ENCODE measurements around the gene VEGFD. TPM values are rescaled to one million over a fixed set of nuclear protein-coding genes. Genes with fewer than 3 reads are reported as not detected.

Gene VEGFD
- polyA plus RNA-seq, 3 donors: not detected

GRCh38 chrX:15298780-15299179 lies 85.4 kb downstream of the VEGFD start:
- Mint-ChIP-seq H3K9me3 (peaks cover 0 to 1% (median 0%) of the 10 kb centered on the region in 7 donors), H3K27ac (peak overlapping the region in 2 of 7 donors; percentile 4 to 36), H3K27me3 (ENCODE audit: low read depth in 3 of 3) (peaks cover 0 to 14% (median 0%) of the 10 kb centered on the region in 3 donors), H3K36me3 (no peaks in the 10 kb centered on the region), H3K4me3 (peak overlapping the region in 1 of 2 donors; percentile 62), H3K4me1 (peaks cover 29% of the 10 kb centered on the region)
- no peak for DNase-seq
- Histone ChIP-seq H3K36me3 (replicated peaks in 1 of 2; ENCODE audit: control insufficient read depth in 1 of 2, insufficient read depth in 2 of 2, low read length in 2 of 2) (no peaks in the 10 kb centered on the region), H2AFZ (ENCODE audit: insufficient read depth, low read depth, low read length, poor library complexity, severe bottlenecking) (peak overlapping the region; percentile 40), H3K4me1 (ENCODE audit: control insufficient read depth in 1 of 2, insufficient read depth in 2 of 2, low read length in 2 of 2) (peaks cover 24 to 26% of the 10 kb centered on the region in 2 donors), H3K27me3 (ENCODE audit: control insufficient read depth in 2 of 2, insufficient read depth in 2 of 2, low read length in 2 of 2) (peaks cover 0 to 6% of the 10 kb centered on the region in 2 donors), H3K27ac (ENCODE audit: low read depth in 1 of 2, low read length in 2 of 2) (no peak overlapping the region), H3K4me2 (replicated peaks; ENCODE audit: extremely low read depth, low read length, poor library complexity, severe bottlenecking) (no peak overlapping the region), H3K79me2 (ENCODE audit: insufficient read depth, low read length) (no peaks in the 10 kb centered on the region), H3K9me3 (replicated peaks in 1 of 2; ENCODE audit: control insufficient read depth in 1 of 2, insufficient read depth in 1 of 2, low read length in 2 of 2) (no peaks in the 10 kb centered on the region), H3K9ac (ENCODE audit: insufficient read depth, low read length, poor library complexity, severe bottlenecking) (no peak overlapping the region), H3K4me3 (replicated peaks in 1 of 3; ENCODE audit: low read depth in 2 of 3, low read length in 3 of 3) (no peak overlapping the region), H4K20me1 (ENCODE audit: insufficient read depth, low read length) (no peaks in the 10 kb centered on the region)
- intact Hi-C loops (cut with micrococcal nuclease): no loop called here
- 100% methylated on average over 1 of the region's 3 CpGs for WGBS (ENCODE audit: insufficient coverage)
- no peak for TF ChIP-seq CTCF (IDR thresholded peaks at IDR 0.05)

- intact Hi-C loops (cut with micrococcal nuclease): no loop called here
- Histone ChIP-seq H3K79me2 (ENCODE audit: insufficient read depth, low read length) (no peaks in the 10 kb centered on the region), H3K27me3 (ENCODE audit: control insufficient read depth in 2 of 2, insufficient read depth in 2 of 2, low read length in 2 of 2) (peaks cover 0 to 3% of the 10 kb centered on the region in 2 donors), H3K9me3 (replicated peaks in 1 of 2; ENCODE audit: control insufficient read depth in 1 of 2, insufficient read depth in 1 of 2, low read length in 2 of 2) (no peaks in the 10 kb centered on the region), H3K9ac (ENCODE audit: insufficient read depth, low read length, poor library complexity, severe bottlenecking) (no peak overlapping the region), H3K4me3 (replicated peaks in 1 of 3; ENCODE audit: low read depth in 2 of 3, low read length in 3 of 3) (no peak overlapping the region), H2AFZ (ENCODE audit: insufficient read depth, low read depth, low read length, poor library complexity, severe bottlenecking) (peak overlapping the region; percentile 40), H3K36me3 (replicated peaks in 1 of 2; ENCODE audit: control insufficient read depth in 1 of 2, insufficient read depth in 2 of 2, low read length in 2 of 2) (no peaks in the 10 kb centered on the region), H3K27ac (ENCODE audit: low read depth in 1 of 2, low read length in 2 of 2) (no peak overlapping the region), H3K4me1 (ENCODE audit: control insufficient read depth in 1 of 2, insufficient read depth in 2 of 2, low read length in 2 of 2) (peaks cover 24 to 26% of the 10 kb centered on the region in 2 donors), H3K4me2 (replicated peaks; ENCODE audit: extremely low read depth, low read length, poor library complexity, severe bottlenecking) (no peak overlapping the region), H4K20me1 (ENCODE audit: insufficient read depth, low read length) (no peaks in the 10 kb centered on the region)
- peaks cover 29% of the 10 kb centered on the region for H3K4me1 Mint-ChIP-seq
- H3K27me3 Mint-ChIP-seq (ENCODE audit: low read depth in 3 of 3): peaks cover 0 to 14% (median 0%) of the 10 kb centered on the region in 3 donors
- peak overlapping the region in 1 of 2 donors; percentile 62 for H3K4me3 Mint-ChIP-seq
- DNase-seq: no peak
- TF ChIP-seq CTCF (IDR thresholded peaks at IDR 0.05): no peak
- 6% methylated on average over 2 of the region's 2 CpGs for WGBS (ENCODE audit: insufficient coverage)
- H3K9me3 Mint-ChIP-seq: peaks cover 0 to 1% (median 0%) of the 10 kb centered on the region in 7 donors
- no peaks in the 10 kb centered on the region for H3K36me3 Mint-ChIP-seq
- H3K27ac Mint-ChIP-seq: peak overlapping the region in 5 of 7 donors; percentile 4 to 75 (median 60)
Observed at GRCh38 chrX:15298201-15298600, 86.0 kb downstream of the VEGFD start.

Other genes starting within 250 kb of the VEGFD start
- gene ASB9, start 114.3 kb downstream of the VEGFD start, polyA plus RNA-seq: 1 to 10 TPM in 1 of 3 donors, under 1 TPM in 2; 0.24 to 1.4 (median 0.63) TPM
- gene ASB11, start 68.8 kb downstream of the VEGFD start, polyA plus RNA-seq: not detected
- 10 to 100 TPM in 1 of 3 donors, 1 to 10 TPM in 2; 6.3 to 36.1 (median 6.4) TPM for gene PIGA, start 48.9 kb downstream of the VEGFD start, polyA plus RNA-seq
- gene PIR, start 108.9 kb upstream of the VEGFD start, polyA plus RNA-seq: under 1 TPM in 2 of 3 donors, not detected in 1; 0.05 to 0.23 TPM
- under 1 TPM; 0.15 to 0.26 (median 0.22) TPM for gene BMX, start 116.4 kb upstream of the VEGFD start, polyA plus RNA-seq
- not detected for gene ACE2, start 216.5 kb upstream of the VEGFD start, polyA plus RNA-seq